ENCODE measurements around the gene ASTN2. TPM values are rescaled to one million over a fixed set of nuclear protein-coding genes. Genes with fewer than 3 reads are reported as not detected.

ASTN2 gene
- total and polyA plus RNA-seq, 4 donors: 0.57 to 2.9 (median 1.4) TPM

- Histone ChIP-seq H3K4me1 (ENCODE audit: control insufficient read depth in 4 of 4, insufficient read depth in 4 of 4, low read length in 3 of 4) (no peaks in the 10 kb centered on the region), H3K36me3 (ENCODE audit: control insufficient read depth in 4 of 4, insufficient read depth in 3 of 4, low read depth in 1 of 4, low read length in 3 of 4) (no peaks in the 10 kb centered on the region), H3K9ac (ENCODE audit: low read depth in 1 of 2, low read length in 2 of 2) (no peak overlapping the region), H3K27me3 (ENCODE audit: control insufficient read depth in 4 of 4, insufficient read depth in 4 of 4, low read length in 3 of 4) (peaks cover 0 to 2% (median 0%) of the 10 kb centered on the region in 4 donors), H3K9me3 (ENCODE audit: control insufficient read depth in 4 of 4, low read length in 3 of 4) (no peaks in the 10 kb centered on the region), H3K4me3 (ENCODE audit: low read depth in 1 of 3, low read length in 3 of 3) (no peak overlapping the region), H3K27ac (ENCODE audit: low read depth in 1 of 2, low read length in 2 of 2) (no peak overlapping the region)
- no peak for DNase-seq (ENCODE audit: low spot score)
- no peak for TF ChIP-seq TAF1 (conservative IDR thresholded peaks at IDR 0.05)
- no peak for TF ChIP-seq MAX (IDR thresholded peaks at IDR 0.05)
- no peak for TF ChIP-seq CTCF (IDR thresholded peaks at IDR 0.05; ENCODE audit: low read depth, low read length, missing input control)
- TF ChIP-seq HNF4A (conservative IDR thresholded peaks at IDR 0.05): no peak
- no peak for TF ChIP-seq SP1 (IDR thresholded peaks at IDR 0.05)
- no peak for TF ChIP-seq FOXA2 (IDR thresholded peaks at IDR 0.05)
- no peak for TF ChIP-seq FOXA1 (IDR thresholded peaks at IDR 0.05)
- no peak for TF ChIP-seq RXRA (IDR thresholded peaks at IDR 0.05)
- no peak for TF ChIP-seq REST (IDR thresholded peaks at IDR 0.05)
- no peak for TF ChIP-seq RAD21 (IDR thresholded peaks at IDR 0.05)
- 66% methylated on average over 9 of the region's 9 CpGs for WGBS
Observed at GRCh38 chr9:117268847-117269446, 145.9 kb downstream of the ASTN2 start.

GRCh38 chr9:117266855-117267497 is 147.9 kb downstream of the ASTN2 start:
- 83% methylated on average over 2 of the region's 2 CpGs for WGBS
- H3K9ac ChIP-seq (ENCODE audit: low read depth in 1 of 2, low read length in 2 of 2): no peak overlapping the region
- H3K27me3 ChIP-seq (ENCODE audit: control insufficient read depth in 4 of 4, insufficient read depth in 4 of 4, low read length in 3 of 4): peaks cover 0 to 7% (median 3%) of the 10 kb centered on the region in 4 donors
- H3K27ac ChIP-seq (ENCODE audit: low read depth in 1 of 2, low read length in 2 of 2): no peak overlapping the region
- no peaks in the 10 kb centered on the region for H3K9me3 ChIP-seq (ENCODE audit: control insufficient read depth in 4 of 4, low read length in 3 of 4)
- no peak for DNase-seq (ENCODE audit: low spot score)
- H3K36me3 ChIP-seq (ENCODE audit: control insufficient read depth in 4 of 4, insufficient read depth in 3 of 4, low read depth in 1 of 4, low read length in 3 of 4): no peaks in the 10 kb centered on the region
- no peak overlapping the region for H3K4me3 ChIP-seq (ENCODE audit: low read depth in 1 of 3, low read length in 3 of 3)
- H3K4me1 ChIP-seq (ENCODE audit: control insufficient read depth in 4 of 4, insufficient read depth in 4 of 4, low read length in 3 of 4): no peaks in the 10 kb centered on the region
- TF ChIP-seq JUND (IDR thresholded peaks at IDR 0.05) (no peak), HNF4G (IDR thresholded peaks at IDR 0.05) (no peak), GABPA (IDR thresholded peaks at IDR 0.05 in 1 of 2, conservative IDR thresholded peaks at IDR 0.05 in 1 of 2) (no peak), REST (IDR thresholded peaks at IDR 0.05) (no peak), TAF1 (conservative IDR thresholded peaks at IDR 0.05) (no peak), YY1 (IDR thresholded peaks at IDR 0.05) (no peak), CTCF (IDR thresholded peaks at IDR 0.05; ENCODE audit: low read depth, low read length, missing input control) (no peak), FOXA1 (IDR thresholded peaks at IDR 0.05) (no peak), ZBTB33 (IDR thresholded peaks at IDR 0.05) (no peak), EGR1 (IDR thresholded peaks at IDR 0.05; ENCODE audit: low read depth in 2 of 2) (no peak), FOXA2 (IDR thresholded peaks at IDR 0.05) (no peak), MAX (IDR thresholded peaks at IDR 0.05) (no peak)

Data from liver (tissue), 9 donors.